DND-41 (cell line): ENCODE results near the gene KRT6C.

Source experiments
- ATAC-seq: fragments of 200-7000 bp; cut with Tn5 transposase; 3 replicates; pipeline ENCODE4 v1.9.1; 2021; ENCODE audit warnings: low read depth; ENCODE audit not compliant: insufficient read depth
- DNase-seq: peaks from one replicate; pipeline ENCODE4 v3.0.0-alpha.2; 2020
- H2AFZ ChIP-seq: 2 replicates; pipeline ENCODE4 v1.6.0; 2012; ENCODE audit warnings: low read depth, low read length
- H3K27ac ChIP-seq: 2 replicates; pipeline ENCODE4 v1.5.1; 2012; ENCODE audit warnings: low read length, inconsistent platforms
- H3K27me3 ChIP-seq: fragments of 200-600 bp; sonication (generic); 2 replicates; pipeline ENCODE4 v1.6.0; 2012; ENCODE audit warnings: low read length, mild to moderate bottlenecking, inconsistent platforms; ENCODE audit not compliant: insufficient read depth, poor library complexity
- H3K36me3 ChIP-seq: 2 replicates; pipeline ENCODE4 v1.5.1; 2012; ENCODE audit warnings: low read length, inconsistent platforms; ENCODE audit not compliant: insufficient read depth
- H3K4me1 ChIP-seq: 2 replicates; pipeline ENCODE4 v1.5.1; 2012; ENCODE audit warnings: mild to moderate bottlenecking, low read length; ENCODE audit not compliant: insufficient read depth
- H3K4me2 ChIP-seq: 2 replicates; pipeline ENCODE4 v1.6.0; 2012; ENCODE audit warnings: mild to moderate bottlenecking, moderate library complexity, low read length, inconsistent platforms; ENCODE audit not compliant: insufficient read depth
- H3K4me3 ChIP-seq, 2 experiments: fragments of 200-600 bp in 1 of 2; shearing (Covaris generic) in 1 of 2; 2 replicates each; pipeline ENCODE4 v1.5.1; 2012 to 2016; ENCODE audit warnings: inconsistent platforms in 2 of 2, low read length in 2 of 2, mild to moderate bottlenecking in 2 of 2, low read depth in 1 of 2, moderate library complexity in 1 of 2
- H3K79me2 ChIP-seq: 2 replicates; pipeline ENCODE4 v1.6.0; 2012; ENCODE audit warnings: low read length, inconsistent platforms; ENCODE audit not compliant: insufficient read depth
- H3K9ac ChIP-seq: 2 replicates; pipeline ENCODE4 v1.6.0; 2012; ENCODE audit warnings: low read depth, mild to moderate bottlenecking, inconsistent platforms, low read length, moderate library complexity
- H3K9me3 ChIP-seq: 2 replicates; pipeline ENCODE4 v1.5.1; 2012; ENCODE audit warnings: low read length, moderate library complexity, mild to moderate bottlenecking, inconsistent platforms; ENCODE audit not compliant: insufficient read depth, severe bottlenecking
- H4K20me1 ChIP-seq: 2 replicates; pipeline ENCODE4 v1.6.0; 2012; ENCODE audit warnings: low read length; ENCODE audit not compliant: insufficient read depth
- EZH2 ChIP-seq: IDR thresholded peaks from 3 replicates; pipeline ENCODE4 v1.6.1; 2012; ENCODE audit warnings: borderline replicate concordance, low read depth, mild to moderate bottlenecking, moderate library complexity, low read length, inconsistent platforms; ENCODE audit not compliant: severe bottlenecking
- TF ChIP-seq, protein P1 (sequence below): IDR thresholded peaks from 2 replicates; pipeline ENCODE4 v1.5.1; 2012; ENCODE audit warnings: borderline replicate concordance, low read length, moderate library complexity, mild to moderate bottlenecking; ENCODE audit not compliant: poor library complexity, severe bottlenecking; ENCODE audit errors: extremely low read depth

Gene KRT6C

DNA sequence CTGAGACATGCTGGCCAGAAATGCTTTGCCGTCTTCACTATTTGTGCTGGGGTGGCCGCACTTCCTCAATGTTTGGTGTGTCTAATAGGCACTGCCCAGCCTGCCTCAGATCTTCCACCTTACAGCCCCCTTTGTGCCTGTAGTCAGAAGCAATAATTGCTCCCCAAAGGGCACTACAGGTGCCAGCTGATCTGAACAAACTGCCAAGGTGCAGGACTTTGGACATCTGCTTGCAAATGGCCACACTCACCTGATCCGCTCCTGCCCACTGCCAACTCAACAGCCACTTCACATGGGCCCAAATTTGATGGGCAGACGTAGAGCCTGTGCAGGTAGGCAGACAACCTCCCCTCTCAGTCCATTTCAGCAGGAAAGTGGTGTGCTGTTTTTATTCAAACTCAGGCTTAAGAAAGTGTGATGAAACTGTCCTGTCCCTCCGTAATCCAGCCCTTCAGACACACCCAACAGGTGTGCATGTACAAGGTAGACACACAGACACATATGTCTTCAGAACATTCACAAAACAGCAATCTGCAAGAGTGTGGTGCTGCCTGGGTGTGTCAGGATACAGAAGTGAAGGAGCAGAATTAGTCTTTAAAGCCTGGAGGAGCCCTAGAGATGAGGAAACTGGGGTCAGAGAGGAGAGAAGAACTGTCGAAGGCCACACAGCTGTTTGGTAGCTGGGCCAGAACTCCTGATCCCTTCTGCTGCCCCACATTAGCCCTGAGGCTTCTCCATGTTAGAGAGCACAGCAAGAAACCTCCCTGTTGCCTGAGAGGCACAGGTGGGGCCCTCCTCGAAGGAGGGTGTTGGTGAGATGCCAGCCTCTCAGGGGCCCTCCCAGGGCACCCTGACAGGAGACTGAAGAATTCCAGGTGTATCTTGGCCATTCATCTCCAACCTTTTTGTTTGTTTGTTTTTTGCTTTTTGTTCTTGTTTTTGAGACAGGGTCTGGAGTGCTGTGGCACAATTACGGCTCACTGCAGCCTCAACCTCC, 35.0 kb downstream of the KRT6C start:
- Histone ChIP-seq H3K4me1 (no peaks in the 10 kb centered on the region), H3K27me3 (peaks cover 12% of the 10 kb centered on the region), H2AFZ (no peak overlapping the region), H3K36me3 (no peaks in the 10 kb centered on the region), H3K4me2 (no peak overlapping the region), H3K27ac (no peak overlapping the region), H3K79me2 (no peaks in the 10 kb centered on the region), H4K20me1 (no peaks in the 10 kb centered on the region), H3K9me3 (no peaks in the 10 kb centered on the region), H3K4me3 (no peak overlapping the region), H3K9ac (no peak overlapping the region)
- no peak for DNase-seq
- TF ChIP-seq, protein P1, sequence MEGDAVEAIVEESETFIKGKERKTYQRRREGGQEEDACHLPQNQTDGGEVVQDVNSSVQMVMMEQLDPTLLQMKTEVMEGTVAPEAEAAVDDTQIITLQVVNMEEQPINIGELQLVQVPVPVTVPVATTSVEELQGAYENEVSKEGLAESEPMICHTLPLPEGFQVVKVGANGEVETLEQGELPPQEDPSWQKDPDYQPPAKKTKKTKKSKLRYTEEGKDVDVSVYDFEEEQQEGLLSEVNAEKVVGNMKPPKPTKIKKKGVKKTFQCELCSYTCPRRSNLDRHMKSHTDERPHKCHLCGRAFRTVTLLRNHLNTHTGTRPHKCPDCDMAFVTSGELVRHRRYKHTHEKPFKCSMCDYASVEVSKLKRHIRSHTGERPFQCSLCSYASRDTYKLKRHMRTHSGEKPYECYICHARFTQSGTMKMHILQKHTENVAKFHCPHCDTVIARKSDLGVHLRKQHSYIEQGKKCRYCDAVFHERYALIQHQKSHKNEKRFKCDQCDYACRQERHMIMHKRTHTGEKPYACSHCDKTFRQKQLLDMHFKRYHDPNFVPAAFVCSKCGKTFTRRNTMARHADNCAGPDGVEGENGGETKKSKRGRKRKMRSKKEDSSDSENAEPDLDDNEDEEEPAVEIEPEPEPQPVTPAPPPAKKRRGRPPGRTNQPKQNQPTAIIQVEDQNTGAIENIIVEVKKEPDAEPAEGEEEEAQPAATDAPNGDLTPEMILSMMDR = no peak
- TF ChIP-seq EZH2 = no peak
- ATAC-seq = no peak

DNA sequence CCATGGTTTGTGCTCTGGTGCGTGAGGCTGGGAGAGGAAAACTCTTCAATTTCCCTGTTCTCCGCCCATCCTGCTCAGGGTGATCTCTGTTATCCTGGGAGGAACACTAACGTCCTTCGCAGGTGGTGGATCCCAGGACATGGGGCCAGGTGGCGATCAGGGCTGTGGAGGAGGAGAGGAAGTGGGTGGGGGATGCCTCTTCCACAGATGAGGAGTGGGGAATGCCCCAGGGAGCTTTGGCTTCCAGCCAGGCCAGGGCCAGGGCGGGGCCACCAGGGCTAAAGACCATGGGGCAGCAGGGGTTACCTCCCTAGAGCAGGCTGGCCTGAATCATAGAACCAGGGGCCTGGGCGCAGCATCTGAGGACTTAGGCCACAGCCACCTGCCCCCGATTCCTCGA, 36.1 kb downstream of the KRT6C start:
- H3K79me2 ChIP-seq = no peaks in the 10 kb centered on the region
- peaks cover 8% of the 10 kb centered on the region for H3K27me3 ChIP-seq
- H4K20me1 ChIP-seq = no peaks in the 10 kb centered on the region
- no peak for ATAC-seq
- DNase-seq = no peak
- H3K4me3 ChIP-seq = no peak overlapping the region
- no peaks in the 10 kb centered on the region for H3K4me1 ChIP-seq
- H3K36me3 ChIP-seq = no peaks in the 10 kb centered on the region
- H2AFZ ChIP-seq = no peak overlapping the region
- TF ChIP-seq, protein P1 = no peak
- TF ChIP-seq EZH2 = no peak
- no peak overlapping the region for H3K27ac ChIP-seq
- no peaks in the 10 kb centered on the region for H3K9me3 ChIP-seq
- H3K4me2 ChIP-seq = no peak overlapping the region
- no peak overlapping the region for H3K9ac ChIP-seq

DNA sequence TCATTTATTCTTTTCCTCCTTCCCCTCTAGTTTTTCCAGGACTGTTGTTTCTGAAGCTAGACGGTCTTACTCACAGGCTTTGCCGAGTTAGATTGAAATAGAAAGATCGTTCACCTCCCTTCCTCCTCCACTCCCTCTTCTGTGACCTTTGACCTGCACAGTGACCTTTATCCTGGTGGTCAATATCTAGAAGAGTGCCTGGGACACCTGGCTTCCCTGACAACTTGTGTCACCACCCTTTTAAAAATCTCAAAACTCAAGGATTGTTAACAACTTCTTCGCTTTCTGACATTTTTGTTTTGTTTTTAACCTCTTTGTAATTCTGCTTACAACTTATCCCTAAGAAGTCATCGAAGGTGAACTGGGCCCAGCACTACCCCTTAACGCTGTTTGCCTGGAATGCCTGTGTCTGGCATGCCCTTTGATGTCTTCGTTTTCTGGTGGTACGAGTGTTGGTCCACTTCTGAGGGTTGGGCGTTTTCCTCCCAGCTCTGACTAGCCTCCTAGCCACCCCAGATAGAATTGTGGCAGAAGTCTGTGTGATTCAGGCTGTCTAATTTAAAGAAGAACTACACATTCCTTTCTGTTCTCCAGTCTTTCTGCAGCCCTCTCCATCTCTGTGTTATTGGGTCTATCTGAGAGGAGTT, 36.7 kb downstream of the KRT6C start:
- TF ChIP-seq EZH2 = no peak
- TF ChIP-seq, protein P1 = no peak
- H3K27me3 ChIP-seq = peaks cover 4% of the 10 kb centered on the region
- no peak for ATAC-seq
- no peaks in the 10 kb centered on the region for H3K36me3 ChIP-seq
- DNase-seq = no peak
- no peak overlapping the region for H2AFZ ChIP-seq
- no peaks in the 10 kb centered on the region for H3K79me2 ChIP-seq
- no peaks in the 10 kb centered on the region for H4K20me1 ChIP-seq
- no peak overlapping the region for H3K4me3 ChIP-seq
- no peak overlapping the region for H3K9ac ChIP-seq
- H3K9me3 ChIP-seq = no peaks in the 10 kb centered on the region
- H3K4me2 ChIP-seq = no peak overlapping the region
- no peak overlapping the region for H3K27ac ChIP-seq
- H3K4me1 ChIP-seq = no peaks in the 10 kb centered on the region
